Endodermal cell (in vitro differentiated cells): Measurements from ENCODE around the gene FAM83F. TPM values are rescaled to one million over a fixed set of nuclear protein-coding genes. Genes with fewer than 3 reads are reported as not detected.
"Not testable (repeated sequence)": the region's sequence is repeated elsewhere in the genome, so short reads cannot be mapped to it uniquely, and the experiment has no call there.

Experiments
- DNase-seq: peaks from one replicate; pipeline ENCODE4 v3.0.0-alpha.2; 2017
- H3K27ac ChIP-seq: 2 replicates; pipeline ENCODE4 v1.5.1; 2013; ENCODE audit warnings: mild to moderate bottlenecking, low read depth, low read length, moderate library complexity
- H3K27me3 ChIP-seq: 2 replicates; pipeline ENCODE4 v1.6.1; 2013; ENCODE audit warnings: mild to moderate bottlenecking, low read length, moderate library complexity; ENCODE audit not compliant: insufficient read depth, control insufficient read depth, poor library complexity, severe bottlenecking
- H3K36me3 ChIP-seq: 2 replicates; pipeline ENCODE4 v1.7.0; 2013; ENCODE audit warnings: mild to moderate bottlenecking, low read length, moderate library complexity; ENCODE audit not compliant: control insufficient read depth, insufficient read depth
- H3K4me1 ChIP-seq: one replicate; pipeline ENCODE4 v1.7.0; 2013; ENCODE audit warnings: low read length; ENCODE audit not compliant: control insufficient read depth, insufficient read depth
- H3K4me3 ChIP-seq: 2 replicates; pipeline ENCODE4 v1.5.1; 2013; ENCODE audit warnings: mild to moderate bottlenecking, low read length, moderate library complexity
- H3K9ac ChIP-seq: 2 replicates; pipeline ENCODE4 v1.6.1; 2013; ENCODE audit warnings: mild to moderate bottlenecking, low read length, moderate library complexity; ENCODE audit not compliant: poor library complexity, severe bottlenecking; ENCODE audit errors: extremely low read depth
- H3K9me3 ChIP-seq: 2 replicates; pipeline ENCODE4 v1.6.1; 2013; ENCODE audit warnings: mild to moderate bottlenecking, low read length, moderate library complexity; ENCODE audit not compliant: control insufficient read depth
- H3K27ac Mint-ChIP-seq: 2 replicates; pipeline ENCODE4 v1.8.0; 2020; ENCODE audit warnings: mixed read lengths
- H3K27me3 Mint-ChIP-seq: 2 replicates; pipeline ENCODE4 v1.8.0; 2021; ENCODE audit warnings: mild to moderate bottlenecking, mixed read lengths; ENCODE audit not compliant: insufficient read depth
- H3K36me3 Mint-ChIP-seq: 2 replicates; pipeline ENCODE4 v1.8.0; 2020; ENCODE audit warnings: low read depth, mixed read lengths
- H3K4me1 Mint-ChIP-seq: 2 replicates; pipeline ENCODE4 v1.8.0; 2020; ENCODE audit warnings: mixed read lengths
- H3K4me3 Mint-ChIP-seq: 2 replicates; pipeline ENCODE4 v1.8.0; 2020; ENCODE audit warnings: mild to moderate bottlenecking, moderate library complexity, mixed read lengths
- H3K9me3 Mint-ChIP-seq: 2 replicates; pipeline ENCODE4 v1.8.0; 2020; ENCODE audit warnings: mild to moderate bottlenecking, mixed read lengths
- WGBS, 2 experiments: methylation state at CpG; one replicate each; pipeline versions ENCODE4 v1.1.5 to v1.1.7; 2013; ENCODE audit warnings: missing lambda C conversion rate in 2 of 2, mixed read lengths in 1 of 2; ENCODE audit not compliant: insufficient coverage in 1 of 2, insufficient read length in 1 of 2; 5-methylcytosine and 5-hydroxymethylcytosine counted together
- total RNA-seq, 2 donors: library from RNA; stranded (reverse); fragmentation: NEBNext Ultra II Directional in 1 of 2; extraction: Animal tissue kit (Norgen Biotek cat#: 25700) in 1 of 2; gene quantifications; 2 replicates in 1 of 2; 3 replicates in 1 of 2; pipeline ENCODE4 v1.2.1, GENCODE V29; 2021
- TF ChIP-seq, protein P1 (sequence below): fragments of 200-600 bp; sonication (generic); conservative IDR thresholded peaks from 2 replicates; pipeline ENCODE4 v1.5.0; 2021; ENCODE audit warnings: antibody characterized with exemption, mild to moderate bottlenecking

The FAM83F gene
- total RNA-seq, 2 donors from 2014 or later: 18.9 to 34.1 TPM

GRCh38 chr22:40024201-40025061, 29.7 kb downstream of the FAM83F start:
- Histone ChIP-seq H3K4me3 (no peak overlapping the region), H3K9me3 (no peaks in the 10 kb centered on the region), H3K36me3 (peaks cover 6% of the 10 kb centered on the region), H3K9ac (no peak overlapping the region), H3K27ac (no peak overlapping the region), H3K4me1 (peaks cover 4% of the 10 kb centered on the region), H3K27me3 (no peaks in the 10 kb centered on the region)
- Mint-ChIP-seq H3K4me1 (peaks cover 3% of the 10 kb centered on the region), H3K36me3 (peaks cover 24% of the 10 kb centered on the region), H3K9me3 (no peaks in the 10 kb centered on the region), H3K27ac (no peak overlapping the region), H3K4me3 (no peak overlapping the region), H3K27me3 (no peaks in the 10 kb centered on the region)
- DNase-seq: peak; percentile 92
- TF ChIP-seq, protein P1, sequence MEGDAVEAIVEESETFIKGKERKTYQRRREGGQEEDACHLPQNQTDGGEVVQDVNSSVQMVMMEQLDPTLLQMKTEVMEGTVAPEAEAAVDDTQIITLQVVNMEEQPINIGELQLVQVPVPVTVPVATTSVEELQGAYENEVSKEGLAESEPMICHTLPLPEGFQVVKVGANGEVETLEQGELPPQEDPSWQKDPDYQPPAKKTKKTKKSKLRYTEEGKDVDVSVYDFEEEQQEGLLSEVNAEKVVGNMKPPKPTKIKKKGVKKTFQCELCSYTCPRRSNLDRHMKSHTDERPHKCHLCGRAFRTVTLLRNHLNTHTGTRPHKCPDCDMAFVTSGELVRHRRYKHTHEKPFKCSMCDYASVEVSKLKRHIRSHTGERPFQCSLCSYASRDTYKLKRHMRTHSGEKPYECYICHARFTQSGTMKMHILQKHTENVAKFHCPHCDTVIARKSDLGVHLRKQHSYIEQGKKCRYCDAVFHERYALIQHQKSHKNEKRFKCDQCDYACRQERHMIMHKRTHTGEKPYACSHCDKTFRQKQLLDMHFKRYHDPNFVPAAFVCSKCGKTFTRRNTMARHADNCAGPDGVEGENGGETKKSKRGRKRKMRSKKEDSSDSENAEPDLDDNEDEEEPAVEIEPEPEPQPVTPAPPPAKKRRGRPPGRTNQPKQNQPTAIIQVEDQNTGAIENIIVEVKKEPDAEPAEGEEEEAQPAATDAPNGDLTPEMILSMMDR: peak; percentile 99
- 30 to 43% methylated on average over 12 to 16 of the region's 16 CpGs for WGBS, 2 experiments

DNA sequence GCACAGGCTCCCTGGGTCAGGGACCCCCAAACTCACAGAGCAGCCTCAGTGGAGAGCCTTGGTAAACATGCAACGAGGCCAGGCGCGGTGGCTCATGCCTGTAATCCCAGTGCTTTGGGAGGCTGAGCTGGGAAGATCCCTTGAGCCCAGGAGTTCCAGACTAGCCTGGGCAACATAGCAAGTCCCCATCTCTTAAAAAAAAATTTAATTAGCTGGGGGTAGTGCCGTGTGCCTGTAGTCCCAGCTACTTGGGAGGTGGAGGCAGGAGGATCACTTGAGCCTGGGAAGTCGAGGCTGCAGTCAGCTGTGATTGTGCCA, 30.3 kb downstream of the FAM83F start:
- H3K9me3 ChIP-seq, H3K27me3 Mint-ChIP-seq, H3K9ac ChIP-seq, H3K9me3 Mint-ChIP-seq, H3K27ac ChIP-seq, H3K4me1 Mint-ChIP-seq, H3K27ac Mint-ChIP-seq, H3K27me3 ChIP-seq, H3K36me3 ChIP-seq, H3K4me3 ChIP-seq, DNase-seq, H3K4me3 Mint-ChIP-seq, H3K4me1 ChIP-seq: not testable (repeated sequence)
- WGBS, 2 experiments: 38 to 44% methylated on average over 5 of the region's 5 CpGs
- peaks cover 18% of the 10 kb centered on the region for H3K36me3 Mint-ChIP-seq
- TF ChIP-seq, protein P1: peak; percentile 29

DNA sequence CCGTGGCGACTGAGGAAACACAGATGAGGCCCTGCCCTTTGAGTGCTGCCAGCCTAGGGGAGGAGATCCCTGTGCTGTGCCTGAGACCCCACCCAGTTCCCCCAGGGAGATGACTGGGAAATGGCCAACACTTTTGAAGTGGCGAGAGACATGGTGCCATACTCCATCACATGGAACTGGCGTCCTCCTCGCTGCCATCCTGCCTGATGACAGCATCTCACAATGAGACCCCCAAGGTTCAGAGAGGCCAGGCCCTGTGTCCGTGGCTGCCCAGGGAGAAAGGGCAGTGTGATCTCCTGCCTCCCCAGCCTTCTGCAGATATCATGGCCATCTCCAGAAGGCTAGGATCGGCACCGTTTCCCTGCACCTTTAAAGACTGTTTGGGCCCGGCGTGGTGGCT, 31.1 kb downstream of the FAM83F start:
- H3K27ac Mint-ChIP-seq: no peak overlapping the region
- no peaks in the 10 kb centered on the region for H3K9me3 Mint-ChIP-seq
- 90 to 94% methylated on average over 8 to 10 of the region's 10 CpGs for WGBS, 2 experiments
- TF ChIP-seq, protein P1: no peak
- Histone ChIP-seq H3K9ac (no peak overlapping the region), H3K4me3 (no peak overlapping the region), H3K36me3 (no peaks in the 10 kb centered on the region), H3K4me1 (peaks cover 4% of the 10 kb centered on the region), H3K27ac (no peak overlapping the region), H3K9me3 (no peaks in the 10 kb centered on the region), H3K27me3 (no peaks in the 10 kb centered on the region)
- H3K27me3 Mint-ChIP-seq: no peaks in the 10 kb centered on the region
- peaks cover 3% of the 10 kb centered on the region for H3K4me1 Mint-ChIP-seq
- H3K36me3 Mint-ChIP-seq: peaks cover 12% of the 10 kb centered on the region
- DNase-seq: no peak
- H3K4me3 Mint-ChIP-seq: no peak overlapping the region
